Effector memory CD4-positive, alpha-beta T cell (primary cell): ENCODE data around the gene GPN2.

ENCODE experiments used
- DNase-seq, 3 donors: peaks; one replicate each; pipeline ENCODE4 v3.0.0-alpha.2; 2020
- H3K27ac ChIP-seq: 2 replicates; pipeline ENCODE4 v1.7.0; 2013; ENCODE audit warnings: mild to moderate bottlenecking, low read length, moderate library complexity; ENCODE audit not compliant: insufficient read depth, poor library complexity, severe bottlenecking
- H3K27me3 ChIP-seq: replicated peaks from 2 replicates; pipeline ENCODE4 v1.7.0; 2013; ENCODE audit warnings: mild to moderate bottlenecking, low read length; ENCODE audit not compliant: insufficient read depth, control insufficient read depth, poor library complexity, severe bottlenecking
- H3K36me3 ChIP-seq: 2 replicates; pipeline ENCODE4 v1.7.0; 2013; ENCODE audit warnings: mild to moderate bottlenecking, low read length, moderate library complexity; ENCODE audit not compliant: control insufficient read depth, insufficient read depth
- H3K4me1 ChIP-seq: 2 replicates; pipeline ENCODE4 v1.7.0; 2013; ENCODE audit warnings: low read length, mild to moderate bottlenecking; ENCODE audit not compliant: control insufficient read depth, insufficient read depth, poor library complexity, severe bottlenecking
- H3K4me3 ChIP-seq: 2 replicates; pipeline ENCODE4 v1.7.0; 2013; ENCODE audit warnings: low read length, low read depth, mild to moderate bottlenecking; ENCODE audit not compliant: insufficient read depth, poor library complexity, severe bottlenecking
- H3K9me3 ChIP-seq: 2 replicates; pipeline ENCODE4 v1.7.0; 2013; ENCODE audit warnings: mild to moderate bottlenecking, low read length, moderate library complexity; ENCODE audit not compliant: control insufficient read depth

GPN2 gene

DNA sequence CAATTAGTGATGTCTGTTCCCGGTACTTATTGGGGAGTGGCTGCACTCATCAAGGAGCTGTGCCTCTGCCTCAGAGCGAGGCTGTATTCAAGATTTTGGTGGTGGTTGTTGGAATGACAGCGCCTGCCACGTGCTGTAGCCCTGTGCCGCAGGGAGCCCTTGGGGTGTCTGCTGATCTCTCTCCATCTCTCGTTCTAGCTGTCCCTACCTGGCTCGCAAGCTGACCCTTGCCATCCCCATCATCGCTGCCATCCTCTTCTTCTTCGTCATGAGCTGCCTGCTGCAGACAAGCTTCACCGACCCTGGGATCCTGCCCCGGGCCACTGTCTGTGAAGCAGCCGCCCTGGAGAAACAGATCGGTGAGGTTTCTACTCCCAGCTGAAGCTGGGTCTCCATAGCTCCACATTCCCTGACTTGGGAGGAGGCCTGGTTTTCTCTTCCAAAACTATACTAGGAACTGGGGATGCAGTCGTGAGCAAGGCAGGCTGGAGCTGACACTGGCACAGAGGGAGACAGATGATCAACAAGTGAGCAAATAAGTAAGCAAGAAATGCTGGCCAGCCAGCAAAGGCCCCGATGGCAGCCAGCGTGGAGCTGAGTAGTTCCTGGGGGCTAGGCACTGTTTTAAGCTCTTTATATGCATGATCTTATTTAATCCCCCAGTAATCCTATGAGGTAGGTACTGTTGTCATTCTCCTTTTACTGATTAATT is 57.7 kb downstream of the GPN2 start:
- DNase-seq: no peak
- H3K27ac ChIP-seq: peak overlapping the region; percentile 99
- H3K27me3 ChIP-seq: no peaks in the 10 kb centered on the region
- H3K9me3 ChIP-seq: no peaks in the 10 kb centered on the region
- H3K4me1 ChIP-seq: peaks cover 66% of the 10 kb centered on the region
- no peak overlapping the region for H3K4me3 ChIP-seq
- peaks cover 18% of the 10 kb centered on the region for H3K36me3 ChIP-seq

- Histone ChIP-seq H3K4me1 (peaks cover 69% of the 10 kb centered on the region), H3K27ac (peak overlapping the region; percentile 99), H3K27me3 (no peaks in the 10 kb centered on the region), H3K9me3 (no peaks in the 10 kb centered on the region), H3K36me3 (peaks cover 18% of the 10 kb centered on the region), H3K4me3 (no peak overlapping the region)
- no peak for DNase-seq
Measured at GRCh38 chr1:26831546-26832248, 58.4 kb downstream of the GPN2 start.

DNA sequence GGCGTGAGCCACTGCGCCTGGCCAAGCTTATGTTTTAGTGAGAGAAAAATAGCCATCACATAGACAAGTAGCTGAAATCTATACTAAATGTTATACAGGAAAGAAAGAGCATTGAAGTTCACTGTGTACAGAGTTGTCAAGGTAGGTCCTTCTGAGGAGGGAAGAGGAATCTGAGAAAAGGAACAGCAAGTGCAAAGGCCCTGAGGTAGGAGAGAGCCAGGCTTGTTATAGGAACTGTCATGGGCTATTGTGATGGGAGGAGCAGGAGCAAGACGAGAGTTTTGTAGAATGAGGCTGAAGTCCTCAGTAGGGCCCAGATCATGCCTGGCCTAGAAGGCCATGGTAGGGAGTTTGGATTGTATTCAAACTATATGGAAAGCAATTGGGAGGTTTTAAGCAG is 59.0 kb downstream of the GPN2 start:
- Histone ChIP-seq H3K36me3 (peaks cover 15% of the 10 kb centered on the region), H3K4me3 (no peak overlapping the region), H3K27me3 (no peaks in the 10 kb centered on the region), H3K4me1 (peaks cover 71% of the 10 kb centered on the region), H3K9me3 (no peaks in the 10 kb centered on the region), H3K27ac (peak overlapping the region; percentile 99)
- no peak for DNase-seq

GRCh38 chr1:26829184-26829911 is 60.7 kb downstream of the GPN2 start:
- no peak overlapping the region for H3K4me3 ChIP-seq
- H3K27me3 ChIP-seq: no peaks in the 10 kb centered on the region
- H3K4me1 ChIP-seq: peaks cover 68% of the 10 kb centered on the region
- peaks cover 3% of the 10 kb centered on the region for H3K36me3 ChIP-seq
- H3K27ac ChIP-seq: peak overlapping the region; percentile 79
- no peaks in the 10 kb centered on the region for H3K9me3 ChIP-seq
- DNase-seq: no peak

DNA sequence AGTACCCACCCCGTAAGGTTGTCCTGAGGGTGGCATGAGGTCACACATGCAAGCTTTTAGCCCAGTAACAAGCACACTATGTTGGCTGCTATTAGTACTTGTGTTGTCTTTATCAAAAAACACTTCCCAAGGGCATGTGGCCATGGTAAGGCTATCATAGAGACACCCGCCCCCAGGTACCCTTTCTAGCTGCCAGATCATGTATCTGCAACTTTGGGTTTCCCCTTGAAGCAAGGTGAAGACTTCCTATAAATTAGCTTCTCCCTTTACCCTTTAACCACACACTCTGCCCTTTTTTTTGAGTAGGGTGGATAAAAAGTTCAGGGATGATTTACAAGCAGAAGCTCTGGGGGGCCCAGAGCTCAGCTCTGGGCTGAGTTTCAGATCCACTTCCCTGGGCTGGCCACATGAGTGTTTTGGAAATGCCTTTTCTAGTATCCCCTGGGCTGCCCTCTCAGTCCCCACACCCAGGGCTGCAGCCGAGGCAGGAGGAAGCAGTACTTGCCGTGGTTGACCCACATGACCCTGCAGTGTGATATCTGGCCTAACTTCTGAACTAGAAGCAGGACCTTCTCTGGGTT is 61.6 kb downstream of the GPN2 start:
- no peaks in the 10 kb centered on the region for H3K36me3 ChIP-seq
- peaks cover 59% of the 10 kb centered on the region for H3K4me1 ChIP-seq
- peak overlapping the region; percentile 79 for H3K27ac ChIP-seq

GRCh38 chr1:26827663-26828062 is 62.4 kb downstream of the GPN2 start:
- peaks cover 51% of the 10 kb centered on the region for H3K4me1 ChIP-seq
- H3K4me3 ChIP-seq: peak overlapping the region; percentile 77
- H3K9me3 ChIP-seq: no peaks in the 10 kb centered on the region
- no peak for DNase-seq
- peak overlapping the region; percentile 79 for H3K27ac ChIP-seq
- H3K36me3 ChIP-seq: no peaks in the 10 kb centered on the region
- H3K27me3 ChIP-seq: no peaks in the 10 kb centered on the region

More for the DNA sequence above, 61.6 kb downstream of the GPN2 start:
- peak overlapping the region; percentile 20 for H3K4me3 ChIP-seq
- no peaks in the 10 kb centered on the region for H3K9me3 ChIP-seq
- H3K27me3 ChIP-seq: no peaks in the 10 kb centered on the region
- DNase-seq: peak in 1 of 3 donors; percentile 19

- Histone ChIP-seq H3K36me3 (no peaks in the 10 kb centered on the region), H3K27ac (peak overlapping the region; percentile 79), H3K4me3 (peak overlapping the region; percentile 77), H3K4me1 (peaks cover 46% of the 10 kb centered on the region), H3K27me3 (no peaks in the 10 kb centered on the region), H3K9me3 (no peaks in the 10 kb centered on the region)
- DNase-seq: no peak
Measured at GRCh38 chr1:26827106-26827604, 62.9 kb downstream of the GPN2 start.

DNA sequence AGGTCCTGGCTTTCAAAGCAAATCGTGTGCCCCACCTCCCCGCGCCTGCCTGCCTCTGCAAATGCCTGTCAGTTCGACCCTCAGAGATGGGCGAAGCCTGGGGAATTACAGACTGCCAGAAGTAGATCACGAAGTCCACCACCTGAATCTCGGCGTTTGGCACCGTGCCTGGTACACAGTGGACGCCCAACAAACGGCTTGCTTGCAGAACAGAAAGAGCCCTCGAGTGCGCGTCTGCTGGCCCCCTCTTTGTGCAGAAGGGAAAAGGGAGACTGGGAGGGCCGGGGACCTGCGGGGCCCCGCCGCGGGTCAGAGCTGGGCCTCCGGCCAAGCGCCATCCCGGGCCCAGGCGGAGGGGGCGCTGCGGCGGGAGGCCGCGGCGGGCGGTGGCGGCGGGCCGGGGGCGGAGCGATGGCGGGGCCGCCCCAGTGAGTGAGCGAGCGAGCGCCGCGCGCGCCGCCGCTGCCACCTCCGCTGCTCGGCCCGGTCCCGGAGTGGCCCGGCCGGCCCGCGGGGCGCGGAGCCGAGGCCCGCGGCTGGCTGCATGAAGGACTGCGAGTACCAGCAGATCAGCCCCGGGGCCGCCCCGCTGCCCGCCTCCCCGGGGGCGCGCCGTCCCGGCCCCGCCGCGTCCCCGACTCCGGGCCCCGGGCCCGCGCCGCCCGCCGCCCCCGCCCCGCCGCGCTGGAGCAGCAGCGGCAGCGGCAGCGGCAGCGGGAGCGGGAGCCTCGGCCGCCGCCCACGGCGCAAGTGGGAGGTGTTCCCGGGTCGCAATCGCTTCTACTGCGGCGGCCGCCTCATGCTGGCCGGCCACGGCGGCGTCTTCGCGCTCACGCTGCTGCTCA is 63.6 kb downstream of the GPN2 start, which contains the start of gene ZDHHC18:
ZDHHC18 (plus strand) TSS at position 428 of the 845 bp plus-strand sequence; CDS start at position 545, 117 bp downstream.
- Histone ChIP-seq H3K9me3 (no peaks in the 10 kb centered on the region), H3K36me3 (no peaks in the 10 kb centered on the region), H3K4me1 (peaks cover 39% of the 10 kb centered on the region), H3K27ac (peak within 1 kb of the TSS; percentile 89), H3K4me3 (peak within 1 kb of the TSS; percentile 81), H3K27me3 (no peaks in the 10 kb centered on the region)
- peak; percentile 45 to 57 (median 55) for DNase-seq
